Panc1 (cell line): ENCODE measurements around the gene MPO. TPM values are rescaled to one million over a fixed set of nuclear protein-coding genes. Genes with fewer than 3 reads are reported as not detected.

Experiments used
- ATAC-seq: fragments of 200-7000 bp; cut with Tn5 transposase; 2 replicates; pipeline ENCODE4 v1.9.1; 2020; ENCODE audit warnings: mild to moderate bottlenecking, moderate library complexity
- BruUV-seq: library from RNA; stranded (reverse); fragments of 400-500 nt; replicated peaks from 2 replicates; lab custom pipeline; 2021; lab: Mats Ljungman, UMichigan
- CTCF ChIA-PET: fragments of 300-600 bp; sonication (Branson Sonifier 250); formaldehyde crosslinking; loops from one replicate; lab custom pipeline; 2022; ENCODE audit warnings: antibody characterized with exemption; lab: Charles Lee
- POLR2A ChIA-PET: fragments of 300-600 bp; sonication (Branson Sonifier 250); formaldehyde crosslinking; loops from one replicate; lab custom pipeline; 2022; ENCODE audit warnings: antibody characterized with exemption; lab: Charles Lee
- DNase-seq: peaks from one replicate; pipeline ENCODE4 v3.0.0-alpha.2; 2010; ENCODE audit warnings: low read depth, low spot score
- H3K27ac ChIP-seq: 2 replicates; pipeline ENCODE4 v1.5.1; 2011; ENCODE audit warnings: mild to moderate bottlenecking, low read length, inconsistent platforms
- H3K27me3 ChIP-seq: fragments of 200-500 bp; sonication (Bioruptor generic); 2 replicates; pipeline ENCODE4 v1.6.0; 2014; ENCODE audit warnings: low read length, inconsistent platforms; ENCODE audit not compliant: control insufficient read depth, insufficient read depth
- H3K36me3 ChIP-seq: fragments of 200-500 bp; sonication (Bioruptor generic); 2 replicates; pipeline ENCODE4 v1.5.1; 2014; ENCODE audit warnings: inconsistent platforms, mild to moderate bottlenecking, low read length, moderate library complexity; ENCODE audit not compliant: control insufficient read depth, insufficient read depth
- H3K4me1 ChIP-seq: 2 replicates; pipeline ENCODE4 v1.5.1; 2011; ENCODE audit warnings: inconsistent platforms, mild to moderate bottlenecking, low read length, moderate library complexity; ENCODE audit not compliant: control insufficient read depth, insufficient read depth
- H3K4me3 ChIP-seq, 2 experiments: 2 replicates each; pipeline ENCODE4 v1.5.1; 2011 to 2012; ENCODE audit warnings: low read depth in 2 of 2, low read length in 2 of 2, mild to moderate bottlenecking in 2 of 2, inconsistent platforms in 1 of 2, moderate library complexity in 1 of 2
- H3K9me3 ChIP-seq: fragments of 200-500 bp; sonication (Bioruptor generic); 2 replicates; pipeline ENCODE4 v1.5.1; 2014; ENCODE audit warnings: low read depth, mild to moderate bottlenecking, inconsistent platforms, low read length, moderate library complexity; ENCODE audit not compliant: control insufficient read depth, insufficient read depth
- CTCF ChIP-seq: fragments of 450-650 bp; IDR thresholded peaks from 2 replicates; pipeline ENCODE4 v1.5.1; 2017; ENCODE audit warnings: mild to moderate bottlenecking
- POLR2AphosphoS5 ChIP-seq: IDR thresholded peaks from 2 replicates; pipeline ENCODE4 v1.6.1; 2012; ENCODE audit warnings: mild to moderate bottlenecking, low read depth, low read length, moderate library complexity
- REST ChIP-seq, 2 experiments: IDR thresholded peaks; 2 replicates each; pipeline ENCODE4 v1.6.1; 2011 to 2012; ENCODE audit warnings: low read depth in 2 of 2, control low read depth in 1 of 2, low read length in 1 of 2, mild to moderate bottlenecking in 1 of 2, moderate library complexity in 1 of 2; ENCODE audit not compliant: insufficient read depth in 1 of 2
- SIN3A ChIP-seq: IDR thresholded peaks from 2 replicates; pipeline ENCODE4 v1.6.1; 2012; ENCODE audit warnings: low read depth, mild to moderate bottlenecking, low read length, moderate library complexity, borderline replicate concordance; ENCODE audit not compliant: insufficient read depth
- TCF7L2 ChIP-seq: IDR thresholded peaks from 2 replicates; pipeline ENCODE4 v1.6.1; 2011; ENCODE audit warnings: mild to moderate bottlenecking, low read depth, low read length, inconsistent platforms
- in situ Hi-C: cut with HindIII; loops from 2 replicates; pipeline ENCODE4 v1.10.0; 2016; ENCODE audit warnings: low sequenced_read_pairs, low pct_unique_long_range_greater_than_20kb
- intact Hi-C: fragments of 100-400 bp; cut with micrococcal nuclease; formaldehyde crosslinking; loops from one replicate; pipeline ENCODE4 v1.10.0; 2022; ENCODE audit not compliant: unreplicated experiment
- total RNA-seq: library from RNA; stranded (reverse); gene quantifications from one replicate; pipeline ENCODE4 v1.2.1, GENCODE V29; 2021; ENCODE audit not compliant: unreplicated experiment

MPO gene
- total RNA-seq, 1 experiment from 2014 or later = not detected

- Histone ChIP-seq H3K4me3 (no peak overlapping the region), H3K36me3 (no peaks in the 10 kb centered on the region), H3K27me3 (no peaks in the 10 kb centered on the region), H3K9me3 (no peaks in the 10 kb centered on the region), H3K4me1 (no peaks in the 10 kb centered on the region), H3K27ac (no peak overlapping the region)
- no peak for DNase-seq
- CTCF ChIA-PET = no interaction called here
- intact Hi-C loops = no loop called here
- in situ Hi-C loops = no loop called here
- TF ChIP-seq SIN3A (no peak), REST (IDR thresholded peaks at IDR 0.05; ENCODE audit: insufficient read depth in 1 of 2, low read depth in 2 of 2, low read length in 1 of 2) (no peak), POLR2AphosphoS5 (no peak), TCF7L2 (no peak), CTCF (no peak)
- no peak for ATAC-seq
- no TSS peak for BruUV-seq
- POLR2A ChIA-PET = no interaction called here
These were observed 48.5 kb upstream of the MPO start for GRCh38 chr17:58329035-58329809.

GRCh38 chr17:58328195-58329034, 47.7 kb upstream of the MPO start, which contains the start of gene TSPOAP1:
Gene TSPOAP1, minus strand, starts transcription at chr17:58328795. Its CDS starts 875 bp downstream, at chr17:58327920.
- DNase-seq = no peak
- no peaks in the 10 kb centered on the region for H3K9me3 ChIP-seq
- H3K4me1 ChIP-seq = no peaks in the 10 kb centered on the region
- CTCF ChIA-PET = no interaction called here
- intact Hi-C loops = no loop called here
- H3K27me3 ChIP-seq = no peaks in the 10 kb centered on the region
- POLR2A ChIA-PET = no interaction called here
- no TSS peak for BruUV-seq
- no peak within 1 kb of the TSS for H3K27ac ChIP-seq
- H3K36me3 ChIP-seq = no peaks in the 10 kb centered on the region
- no peak for TF ChIP-seq CTCF
- TF ChIP-seq TCF7L2 = no peak
- no peak for TF ChIP-seq REST (IDR thresholded peaks at IDR 0.05; ENCODE audit: insufficient read depth in 1 of 2, low read depth in 2 of 2, low read length in 1 of 2)
- no peak for TF ChIP-seq SIN3A
- no peak for TF ChIP-seq POLR2AphosphoS5
- in situ Hi-C loops = no loop called here
- no peak within 1 kb of the TSS for H3K4me3 ChIP-seq
- no peak for ATAC-seq
